Body of pancreas (tissue), 4 donors: Measurements from ENCODE around the gene SGPL1. TPM values are rescaled to one million over a fixed set of nuclear protein-coding genes. Genes with fewer than 3 reads are reported as not detected.

Experiments
- ATAC-seq: fragments of 150-250 bp; one replicate; pipeline ENCODE4 v1.9.1; 2016
- DNase-seq, 4 donors: peaks; one replicate each; pipeline ENCODE4 v3.0.0-alpha.2; 2019
- H3K27ac ChIP-seq, 4 donors: fragments of 200-600 bp; sonication (generic); 1 replicate in 3 of 4; 2 replicates in 1 of 4; pipeline versions ENCODE4 v1.5.1 to v1.6.1; 2016 to 2019; ENCODE audit warnings: mild to moderate bottlenecking in 1 of 4, mixed read lengths in 1 of 4, moderate library complexity in 1 of 4
- H3K27me3 ChIP-seq, 2 donors: fragments of 200-600 bp; sonication (generic); one replicate each; pipeline ENCODE4 v1.6.0; 2016; ENCODE audit warnings: mild to moderate bottlenecking in 1 of 2
- H3K36me3 ChIP-seq, 2 donors: fragments of 200-600 bp; sonication (generic); replicated peaks in 1 of 2; 2 replicates each; pipeline ENCODE4 v1.5.1; 2016; ENCODE audit warnings: low read depth in 2 of 2; ENCODE audit not compliant: insufficient read depth in 1 of 2
- H3K4me1 ChIP-seq: fragments of 200-600 bp; sonication (generic); one replicate; pipeline ENCODE4 v1.6.0; 2016
- H3K4me3 ChIP-seq, 2 donors: fragments of 200-600 bp; sonication (generic); 1 replicate in 1 of 2; 2 replicates in 1 of 2; pipeline ENCODE4 v1.5.1; 2016 to 2019
- H3K9me3 ChIP-seq, 3 donors: fragments of 200-600 bp; sonication (generic); 1 replicate in 2 of 3; 2 replicates in 1 of 3; pipeline ENCODE4 v1.5.1; 2016
- CTCF ChIP-seq, 7 experiments: fragments of 450-650 bp in 4 of 7; fragments of 200-600 bp in 3 of 7; sonication (generic) in 3 of 7; IDR thresholded peaks; one replicate each; pipeline ENCODE4 v1.5.1; 2016 to 2019; ENCODE audit warnings: antibody characterized with exemption in 7 of 7
- POLR2A ChIP-seq, 3 donors: fragments of 450-650 bp; IDR thresholded peaks; one replicate each; pipeline ENCODE4 v1.6.1; 2016; ENCODE audit warnings: antibody characterized with exemption in 3 of 3, mild to moderate bottlenecking in 2 of 3
- WGBS, 2 donors: methylation state at CpG; one replicate each; pipeline ENCODE4 v1.1.5; 2017; 5-methylcytosine and 5-hydroxymethylcytosine counted together
- intact Hi-C: fragments of 100-400 bp; cut with DNase I; formaldehyde crosslinking; loops from one replicate; pipeline ENCODE4 v1.15.1; 2023
- total RNA-seq, 2 donors: library from RNA; depleted of rRNA; stranded (reverse); fragments of >200 nt; gene quantifications; one replicate each; pipeline ENCODE4 v1.1.0, GENCODE V29; 2016

Gene SGPL1
- total RNA-seq, 2 donors from 2014 or later = 36.3 to 43.8 TPM

- no peak for TF ChIP-seq POLR2A (IDR thresholded peaks at IDR 0.05)
- no peak for TF ChIP-seq CTCF (IDR thresholded peaks at IDR 0.05)
- Histone ChIP-seq H3K4me3 (no peak overlapping the region), H3K9me3 (no peaks in the 10 kb centered on the region), H3K4me1 (no peaks in the 10 kb centered on the region), H3K27ac (no peak overlapping the region), H3K27me3 (no peaks in the 10 kb centered on the region), H3K36me3 (no peaks in the 10 kb centered on the region)
- peak; percentile 36 for ATAC-seq
- DNase-seq = peak; percentile 33 to 66 (median 47)
- intact Hi-C loops = no loop called here
- WGBS, 2 donors = 37 to 62% methylated on average over 6 to 14 of the region's 14 CpGs
These were observed 40.7 kb upstream of the SGPL1 start for GRCh38 chr10:70774810-70775678.

- Histone ChIP-seq H3K27me3 (no peaks in the 10 kb centered on the region), H3K4me1 (no peaks in the 10 kb centered on the region), H3K27ac (no peak overlapping the region), H3K9me3 (no peaks in the 10 kb centered on the region), H3K4me3 (no peak overlapping the region), H3K36me3 (no peaks in the 10 kb centered on the region)
- WGBS, 2 donors = 83 to 89% methylated on average over 5 to 13 of the region's 13 CpGs
- intact Hi-C loops = no loop called here
- TF ChIP-seq CTCF (IDR thresholded peaks at IDR 0.05) (no peak), POLR2A (IDR thresholded peaks at IDR 0.05) (no peak)
- ATAC-seq = no peak
- no peak for DNase-seq
These were observed 39.9 kb upstream of the SGPL1 start for GRCh38 chr10:70775679-70776454.

GRCh38 chr10:70776455-70777005 lies 39.2 kb upstream of the SGPL1 start:
- Histone ChIP-seq H3K36me3 (no peaks in the 10 kb centered on the region), H3K4me3 (no peak overlapping the region), H3K27me3 (no peaks in the 10 kb centered on the region), H3K27ac (no peak overlapping the region), H3K4me1 (no peaks in the 10 kb centered on the region), H3K9me3 (no peaks in the 10 kb centered on the region)
- DNase-seq (no peak), ATAC-seq (no peak)
- WGBS, 2 donors = 78 to 94% methylated on average over 6 to 8 of the region's 11 CpGs
- TF ChIP-seq POLR2A (IDR thresholded peaks at IDR 0.05) (no peak), CTCF (IDR thresholded peaks at IDR 0.05) (no peak)
- intact Hi-C loops = no loop called here

GRCh38 chr10:70777063-70777875 lies 38.5 kb upstream of the SGPL1 start:
- Histone ChIP-seq H3K4me3 (no peak overlapping the region), H3K27me3 (no peaks in the 10 kb centered on the region), H3K9me3 (no peaks in the 10 kb centered on the region), H3K4me1 (no peaks in the 10 kb centered on the region), H3K36me3 (no peaks in the 10 kb centered on the region), H3K27ac (no peak overlapping the region)
- TF ChIP-seq CTCF (IDR thresholded peaks at IDR 0.05) (no peak), POLR2A (IDR thresholded peaks at IDR 0.05) (no peak)
- intact Hi-C loops = no loop called here
- ATAC-seq (no peak), DNase-seq (no peak)
- WGBS, 2 donors = 75 to 87% methylated on average over 17 to 18 of the region's 18 CpGs
